ENCODE results near the gene USP34. TPM values are rescaled to one million over a fixed set of nuclear protein-coding genes. Genes with fewer than 3 reads are reported as not detected.
A peak's percentile ranks its signal among the peaks of the same experiment; 100 is the strongest.

USP34 gene
- total and polyA plus RNA-seq, 9 of the 15 experiments (the other 6 are each of a cell fraction or from before 2014, with no cell fraction given): 19.8 to 108 (median 67.8) TPM

DNA sequence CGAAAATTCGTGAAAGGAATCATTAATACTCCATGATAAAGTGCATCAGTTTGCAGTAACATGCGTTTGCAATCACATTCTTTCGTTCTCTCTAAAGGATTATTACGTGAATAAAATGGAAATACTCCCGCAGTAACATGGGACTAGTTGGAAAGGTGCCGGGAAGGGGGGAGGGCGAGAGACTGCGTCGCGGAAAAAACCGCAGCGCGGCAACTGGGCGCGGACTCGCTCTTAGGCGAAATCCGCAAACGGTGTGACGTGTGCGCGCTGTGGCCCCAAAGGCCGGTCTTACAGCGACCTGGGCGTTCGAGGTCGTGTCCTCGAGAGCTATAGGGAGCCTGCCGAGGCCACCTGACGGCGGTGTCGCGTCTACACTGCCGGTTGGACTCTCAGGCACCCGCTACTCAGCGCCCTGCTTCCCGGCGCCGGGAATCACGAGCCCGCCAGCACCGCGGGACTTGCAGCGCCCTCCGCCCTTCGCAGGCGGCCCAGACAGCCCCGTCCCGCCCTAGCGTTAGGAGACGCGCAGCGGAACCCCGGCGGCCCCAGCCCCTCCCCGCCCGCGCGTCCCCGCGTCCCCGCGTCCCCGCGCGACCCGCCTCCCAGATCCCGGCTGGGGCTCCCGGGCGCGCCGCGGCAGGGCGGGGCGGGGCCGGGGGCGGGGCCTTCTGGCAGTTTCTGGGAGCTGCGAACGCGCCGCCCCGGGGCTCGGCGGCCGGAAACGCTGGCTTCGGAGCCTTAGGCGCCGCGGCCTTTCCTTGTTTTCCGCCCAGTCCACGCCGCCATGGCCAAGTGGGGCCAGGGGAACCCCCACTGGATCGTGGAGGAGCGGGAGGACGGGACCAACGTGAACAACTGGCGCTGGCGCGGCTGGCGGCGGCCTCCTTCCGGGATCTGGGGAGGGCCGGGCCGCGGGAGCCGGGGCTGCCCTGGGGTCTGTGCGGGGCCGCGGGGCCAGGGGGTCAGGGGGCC lies 293.8 kb downstream of the USP34 start (continued):
- TF ChIP-seq MAZ (CRISPR knock-in tag; conservative IDR thresholded peaks at IDR 0.05 in 1 of 2, IDR thresholded peaks at IDR 0.05 in 1 of 2) (peak; percentile 73 to 85; a peak in 3 of 4 replicates), BCL6 (CRISPR knock-in tag; IDR thresholded peaks at IDR 0.05) (no peak), RAD21 (CRISPR knock-in tag; conservative IDR thresholded peaks at IDR 0.05 in 1 of 2, IDR thresholded peaks at IDR 0.05 in 1 of 2) (peak in 1 of 2 experiments; percentile 28; a peak in 3 of 4 replicates), KDM4B (IDR thresholded peaks at IDR 0.05; ENCODE audit: borderline replicate concordance in 2 of 2, low read depth in 1 of 2) (peak in 1 of 2 experiments; percentile 82; a peak in 1 of 4 replicates), MEIS2 (IDR thresholded peaks at IDR 0.05; ENCODE audit: partially characterized antibody) (peak; percentile 28), FIP1L1 (IDR thresholded peaks at IDR 0.05; ENCODE audit: low read depth, low read length, poor library complexity, severe bottlenecking) (no peak), GTF2E2 (tag; IDR thresholded peaks at IDR 0.05) (peak; percentile 96), TEAD1 (CRISPR knock-in tag; IDR thresholded peaks at IDR 0.05) (peak in 1 of 2 experiments; percentile 51; a peak in 1 of 4 replicates), JUN (IDR thresholded peaks at IDR 0.05; ENCODE audit: borderline replicate concordance, low read depth, low read length) (no peak), JUN (CRISPR knock-in tag; IDR thresholded peaks at IDR 0.05; ENCODE audit: borderline replicate concordance) (peak; percentile 49; the same call in 1 of the 2 replicates), CREM (IDR thresholded peaks at IDR 0.05; ENCODE audit: low read depth) (peak; percentile 92)
- TF ChIP-seq, protein P1, sequence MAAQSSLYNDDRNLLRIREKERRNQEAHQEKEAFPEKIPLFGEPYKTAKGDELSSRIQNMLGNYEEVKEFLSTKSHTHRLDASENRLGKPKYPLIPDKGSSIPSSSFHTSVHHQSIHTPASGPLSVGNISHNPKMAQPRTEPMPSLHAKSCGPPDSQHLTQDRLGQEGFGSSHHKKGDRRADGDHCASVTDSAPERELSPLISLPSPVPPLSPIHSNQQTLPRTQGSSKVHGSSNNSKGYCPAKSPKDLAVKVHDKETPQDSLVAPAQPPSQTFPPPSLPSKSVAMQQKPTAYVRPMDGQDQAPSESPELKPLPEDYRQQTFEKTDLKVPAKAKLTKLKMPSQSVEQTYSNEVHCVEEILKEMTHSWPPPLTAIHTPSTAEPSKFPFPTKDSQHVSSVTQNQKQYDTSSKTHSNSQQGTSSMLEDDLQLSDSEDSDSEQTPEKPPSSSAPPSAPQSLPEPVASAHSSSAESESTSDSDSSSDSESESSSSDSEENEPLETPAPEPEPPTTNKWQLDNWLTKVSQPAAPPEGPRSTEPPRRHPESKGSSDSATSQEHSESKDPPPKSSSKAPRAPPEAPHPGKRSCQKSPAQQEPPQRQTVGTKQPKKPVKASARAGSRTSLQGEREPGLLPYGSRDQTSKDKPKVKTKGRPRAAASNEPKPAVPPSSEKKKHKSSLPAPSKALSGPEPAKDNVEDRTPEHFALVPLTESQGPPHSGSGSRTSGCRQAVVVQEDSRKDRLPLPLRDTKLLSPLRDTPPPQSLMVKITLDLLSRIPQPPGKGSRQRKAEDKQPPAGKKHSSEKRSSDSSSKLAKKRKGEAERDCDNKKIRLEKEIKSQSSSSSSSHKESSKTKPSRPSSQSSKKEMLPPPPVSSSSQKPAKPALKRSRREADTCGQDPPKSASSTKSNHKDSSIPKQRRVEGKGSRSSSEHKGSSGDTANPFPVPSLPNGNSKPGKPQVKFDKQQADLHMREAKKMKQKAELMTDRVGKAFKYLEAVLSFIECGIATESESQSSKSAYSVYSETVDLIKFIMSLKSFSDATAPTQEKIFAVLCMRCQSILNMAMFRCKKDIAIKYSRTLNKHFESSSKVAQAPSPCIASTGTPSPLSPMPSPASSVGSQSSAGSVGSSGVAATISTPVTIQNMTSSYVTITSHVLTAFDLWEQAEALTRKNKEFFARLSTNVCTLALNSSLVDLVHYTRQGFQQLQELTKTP (IDR thresholded peaks at IDR 0.05; ENCODE audit: low read depth in 1 of 2, partially characterized antibody in 2 of 2): peak in 1 of 2 experiments; percentile 41
- TF ChIP-seq, protein P2, sequence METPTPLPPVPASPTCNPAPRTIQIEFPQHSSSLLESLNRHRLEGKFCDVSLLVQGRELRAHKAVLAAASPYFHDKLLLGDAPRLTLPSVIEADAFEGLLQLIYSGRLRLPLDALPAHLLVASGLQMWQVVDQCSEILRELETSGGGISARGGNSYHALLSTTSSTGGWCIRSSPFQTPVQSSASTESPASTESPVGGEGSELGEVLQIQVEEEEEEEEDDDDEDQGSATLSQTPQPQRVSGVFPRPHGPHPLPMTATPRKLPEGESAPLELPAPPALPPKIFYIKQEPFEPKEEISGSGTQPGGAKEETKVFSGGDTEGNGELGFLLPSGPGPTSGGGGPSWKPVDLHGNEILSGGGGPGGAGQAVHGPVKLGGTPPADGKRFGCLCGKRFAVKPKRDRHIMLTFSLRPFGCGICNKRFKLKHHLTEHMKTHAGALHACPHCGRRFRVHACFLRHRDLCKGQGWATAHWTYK (CRISPR knock-in tag; IDR thresholded peaks at IDR 0.05): peak; percentile 68; the same call in 1 of the 2 replicates
- TF ChIP-seq, protein P3, sequence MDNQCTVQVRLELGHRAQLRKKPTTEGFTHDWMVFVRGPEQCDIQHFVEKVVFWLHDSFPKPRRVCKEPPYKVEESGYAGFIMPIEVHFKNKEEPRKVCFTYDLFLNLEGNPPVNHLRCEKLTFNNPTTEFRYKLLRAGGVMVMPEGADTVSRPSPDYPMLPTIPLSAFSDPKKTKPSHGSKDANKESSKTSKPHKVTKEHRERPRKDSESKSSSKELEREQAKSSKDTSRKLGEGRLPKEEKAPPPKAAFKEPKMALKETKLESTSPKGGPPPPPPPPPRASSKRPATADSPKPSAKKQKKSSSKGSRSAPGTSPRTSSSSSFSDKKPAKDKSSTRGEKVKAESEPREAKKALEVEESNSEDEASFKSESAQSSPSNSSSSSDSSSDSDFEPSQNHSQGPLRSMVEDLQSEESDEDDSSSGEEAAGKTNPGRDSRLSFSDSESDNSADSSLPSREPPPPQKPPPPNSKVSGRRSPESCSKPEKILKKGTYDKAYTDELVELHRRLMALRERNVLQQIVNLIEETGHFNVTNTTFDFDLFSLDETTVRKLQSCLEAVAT (IDR thresholded peaks at IDR 0.05): peak in 1 of 2 experiments; percentile 85; a peak in 2 of 4 replicates
- TF ChIP-seq, protein P4, sequence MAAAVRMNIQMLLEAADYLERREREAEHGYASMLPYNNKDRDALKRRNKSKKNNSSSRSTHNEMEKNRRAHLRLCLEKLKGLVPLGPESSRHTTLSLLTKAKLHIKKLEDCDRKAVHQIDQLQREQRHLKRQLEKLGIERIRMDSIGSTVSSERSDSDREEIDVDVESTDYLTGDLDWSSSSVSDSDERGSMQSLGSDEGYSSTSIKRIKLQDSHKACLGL (CRISPR knock-in tag; IDR thresholded peaks at IDR 0.05; ENCODE audit: borderline replicate concordance, poor library complexity, severe bottlenecking): no peak

All from K562 (cell line).